ENCODE results near the gene RGR. TPM values are rescaled to one million over a fixed set of nuclear protein-coding genes. Genes with fewer than 3 reads are reported as not detected.
A peak's percentile ranks its signal among the peaks of the same experiment; 100 is the strongest.

The RGR gene
- polyA plus RNA-seq, 4 donors: 0.13 to 0.34 TPM; not detected in 2

- DNase-seq (ENCODE audit: low read depth in 4 of 4, low spot score in 3 of 4): no peak
These were observed 47.6 kb downstream of the RGR start for GRCh38 chr10:84292502-84292901.

DNA sequence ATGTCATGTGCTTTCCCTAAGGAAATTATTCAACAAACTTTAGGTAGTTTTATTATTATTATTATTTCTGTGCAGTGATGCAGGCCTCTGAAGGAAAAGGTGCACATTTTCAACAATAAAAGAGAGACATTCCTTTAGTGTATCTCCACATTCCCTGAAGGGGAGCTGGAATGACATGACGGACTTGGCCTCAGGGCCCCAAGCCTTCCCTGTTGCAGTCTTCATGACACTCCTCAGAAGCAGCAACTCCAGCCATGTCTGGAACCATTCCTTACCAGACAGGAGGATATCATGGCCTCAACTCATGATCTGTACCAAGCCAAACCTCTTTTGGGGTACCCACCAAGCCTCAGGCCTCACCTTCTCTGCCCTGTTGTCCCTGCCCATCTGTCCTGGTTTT lies 48.3 kb downstream of the RGR start:
- DNase-seq (ENCODE audit: low read depth in 4 of 4, low spot score in 3 of 4): no peak

GRCh38 chr10:84293574-84294016 lies 48.7 kb downstream of the RGR start:
- DNase-seq (ENCODE audit: low read depth in 4 of 4, low spot score in 3 of 4): no peak

- no peak for DNase-seq (ENCODE audit: low read depth in 4 of 4, low spot score in 3 of 4)
These were observed 50.1 kb downstream of the RGR start for GRCh38 chr10:84294766-84295447.

- DNase-seq (ENCODE audit: low read depth in 4 of 4, low spot score in 3 of 4): no peak
These were observed 51.5 kb downstream of the RGR start for GRCh38 chr10:84296091-84296981.

GRCh38 chr10:84298057-84298456 lies 53.2 kb downstream of the RGR start:
- DNase-seq (ENCODE audit: low read depth in 4 of 4, low spot score in 3 of 4): no peak

GRCh38 chr10:84302223-84302622 lies 57.4 kb downstream of the RGR start:
- no peak for DNase-seq (ENCODE audit: low read depth in 4 of 4, low spot score in 3 of 4)

DNA sequence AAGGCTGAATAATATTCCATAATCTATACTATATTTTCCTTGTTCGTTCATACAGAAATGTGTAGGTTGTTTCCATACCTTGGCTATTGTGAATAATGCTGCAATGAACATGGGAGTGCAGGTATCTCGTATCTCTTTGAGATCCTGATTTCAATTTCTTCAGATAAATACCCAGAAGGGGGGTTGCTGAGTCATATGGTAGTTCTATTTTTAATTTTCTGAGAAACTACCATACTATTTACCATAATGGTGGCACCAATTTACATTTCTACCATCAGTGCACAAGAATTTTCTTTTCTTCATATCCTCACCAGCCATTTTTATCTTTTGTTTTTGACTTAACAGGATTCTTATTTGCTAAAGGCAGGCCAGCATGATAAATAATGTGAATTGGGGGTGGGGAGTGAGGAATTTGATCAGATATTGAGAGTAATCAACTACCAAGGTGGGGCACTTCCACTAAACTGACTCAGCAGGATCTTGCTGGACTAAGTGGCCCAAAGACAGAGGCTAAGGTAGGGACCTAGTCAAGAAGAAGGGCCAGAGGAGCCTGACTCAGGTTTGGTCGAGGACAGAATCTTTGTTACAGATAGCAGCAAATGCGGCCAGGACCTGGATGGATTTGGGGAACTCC lies 62.0 kb downstream of the RGR start:
- DNase-seq (ENCODE audit: low read depth in 4 of 4, low spot score in 3 of 4): no peak

- no peak for DNase-seq (ENCODE audit: low read depth in 4 of 4, low spot score in 3 of 4)
These were observed 63.2 kb downstream of the RGR start for GRCh38 chr10:84308021-84308420.

- peak in 1 of 4 donors; percentile 12 for DNase-seq (ENCODE audit: low read depth in 4 of 4, low spot score in 3 of 4)
These were observed 63.8 kb downstream of the RGR start for GRCh38 chr10:84308481-84309304.

Other genes with a start within 250 kb of the RGR start
- 100 to 1,000 TPM; 180 to 205 (median 193) TPM for gene GHITM, start 105.5 kb upstream of the RGR start, polyA plus RNA-seq (ENCODE audit: insufficient read length in 4 of 4)
- gene GPR15LG, start 71.3 kb upstream of the RGR start, polyA plus RNA-seq (ENCODE audit: insufficient read length in 4 of 4): 1 to 10 TPM in 1 of 4 donors, under 1 TPM in 2, not detected in 1; 0.18 to 1.1 (median 0.78) TPM
- 1 to 10 TPM in 2 of 4 donors, under 1 TPM in 2; 0.96 to 1.2 (median 1.0) TPM for gene CDHR1, start 50.5 kb upstream of the RGR start, polyA plus RNA-seq (ENCODE audit: insufficient read length in 4 of 4)
- gene LRIT2, start 19.5 kb upstream of the RGR start, polyA plus RNA-seq (ENCODE audit: insufficient read length in 4 of 4): not detected
- not detected for gene LRIT1, start 3.5 kb upstream of the RGR start, polyA plus RNA-seq (ENCODE audit: insufficient read length in 4 of 4)
- 10 to 100 TPM; 26.7 to 39.4 (median 35.2) TPM for gene CCSER2, start 83.5 kb downstream of the RGR start, polyA plus RNA-seq (ENCODE audit: insufficient read length in 4 of 4)

Measured in right renal pelvis (tissue), 4 donors.